WTC11 (cell line): ENCODE data around the gene TMEM223. TPM values are rescaled to one million over a fixed set of nuclear protein-coding genes. Genes with fewer than 3 reads are reported as not detected.

Experiments
- ATAC-seq: fragments of 200-7000 bp; cut with Tn5 transposase; 2 replicates; pipeline ENCODE4 v1.10.0; 2021; ENCODE audit warnings: mild to moderate bottlenecking, moderate library complexity
- CTCF ChIA-PET: fragments of 300-600 bp; sonication (Branson Sonifier 250); formaldehyde crosslinking; loops from one replicate; lab custom pipeline; 2021; ENCODE audit warnings: antibody characterized with exemption; lab: Charles Lee
- POLR2A ChIA-PET: fragments of 350-600 bp; sonication (Branson Sonifier 250); formaldehyde crosslinking; loops from one replicate; lab custom pipeline; 2021; ENCODE audit warnings: antibody characterized with exemption; lab: Charles Lee
- DNase-seq: peaks from one replicate; pipeline ENCODE4 v3.0.0; 2021; ENCODE audit warnings: low spot score
- H3K27ac Mint-ChIP-seq: 2 replicates; pipeline ENCODE4 v1.8.0; 2021; ENCODE audit warnings: mixed read lengths
- H3K27me3 Mint-ChIP-seq: 2 replicates; pipeline ENCODE4 v1.8.0; 2021; ENCODE audit warnings: low read depth, mild to moderate bottlenecking, moderate library complexity, mixed read lengths
- H3K36me3 Mint-ChIP-seq: 2 replicates; pipeline ENCODE4 v1.8.0; 2021; ENCODE audit warnings: mixed read lengths
- H3K4me1 Mint-ChIP-seq: 2 replicates; pipeline ENCODE4 v1.8.0; 2022; ENCODE audit warnings: mixed read lengths
- H3K4me3 Mint-ChIP-seq: 2 replicates; pipeline ENCODE4 v1.8.0; 2021; ENCODE audit warnings: mild to moderate bottlenecking, moderate library complexity, mixed read lengths
- H3K9me3 Mint-ChIP-seq: 2 replicates; pipeline ENCODE4 v1.8.0; 2021; ENCODE audit warnings: mixed read lengths
- CREM ChIP-seq: sonication (generic); formaldehyde crosslinking; IDR thresholded peaks from 2 replicates; pipeline ENCODE4 v1.8.1; 2022; ENCODE audit warnings: mild to moderate bottlenecking, missing genetic modification reagents, moderate library complexity
- ETV6 ChIP-seq: sonication (generic); formaldehyde crosslinking; IDR thresholded peaks from 2 replicates; pipeline ENCODE4 v1.8.1; 2022; ENCODE audit warnings: mild to moderate bottlenecking, missing genetic modification reagents
- GTF2I ChIP-seq: fragments of 250-450 bp; sonication (Bioruptor Pico); conservative IDR thresholded peaks from 2 replicates; pipeline ENCODE4 v1.4.0; 2021; ENCODE audit warnings: mild to moderate bottlenecking
- MXD4 ChIP-seq: fragments of 250-450 bp; sonication (Bioruptor Pico); IDR thresholded peaks from 2 replicates; pipeline ENCODE4 v1.8.0; 2021; ENCODE audit warnings: mild to moderate bottlenecking, moderate library complexity, borderline replicate concordance
- NFYB ChIP-seq: sonication (generic); formaldehyde crosslinking; conservative IDR thresholded peaks from 2 replicates; pipeline ENCODE4 v1.8.0; 2022; ENCODE audit warnings: low read depth, missing genetic modification reagents
- NR1H2 ChIP-seq: sonication (generic); formaldehyde crosslinking; IDR thresholded peaks from 2 replicates; pipeline ENCODE4 v1.9.0; 2021; ENCODE audit warnings: mild to moderate bottlenecking, moderate library complexity, missing genetic modification reagents
- SMAD3 ChIP-seq: sonication (generic); formaldehyde crosslinking; IDR thresholded peaks from 2 replicates; pipeline ENCODE4 v1.8.0; 2022; ENCODE audit warnings: missing genetic modification reagents, mild to moderate bottlenecking, borderline replicate concordance
- ZNF219 ChIP-seq: sonication (generic); formaldehyde crosslinking; IDR thresholded peaks from 2 replicates; pipeline ENCODE4 v1.8.0; 2023; ENCODE audit warnings: missing genetic modification reagents, mild to moderate bottlenecking, borderline replicate concordance
- total RNA-seq: library from RNA; stranded (reverse); gene quantifications from 3 replicates; pipeline ENCODE4 v1.2.3, GENCODE V29; 2021
- TF ChIP-seq, protein P1 (sequence below): sonication (generic); formaldehyde crosslinking; IDR thresholded peaks from 2 replicates; pipeline ENCODE4 v1.8.1; 2022; ENCODE audit warnings: mild to moderate bottlenecking, moderate library complexity, missing genetic modification reagents
- TF ChIP-seq, protein P2 (sequence below): sonication (generic); formaldehyde crosslinking; IDR thresholded peaks from 2 replicates; pipeline ENCODE4 v1.8.0; 2023; ENCODE audit warnings: mild to moderate bottlenecking, missing genetic modification reagents
- TF ChIP-seq, protein P3 (sequence below): fragments of 200-600 bp; IDR thresholded peaks from 2 replicates; pipeline ENCODE4 v1.8.0; 2022; ENCODE audit warnings: antibody characterized with exemption
- TF ChIP-seq, protein P4 (sequence below): sonication (generic); formaldehyde crosslinking; IDR thresholded peaks from 2 replicates; pipeline ENCODE4 v1.8.0; 2022; ENCODE audit warnings: missing genetic modification reagents

TMEM223 gene
- total RNA-seq, 1 experiment from 2014 or later: 26.4 TPM

DNA sequence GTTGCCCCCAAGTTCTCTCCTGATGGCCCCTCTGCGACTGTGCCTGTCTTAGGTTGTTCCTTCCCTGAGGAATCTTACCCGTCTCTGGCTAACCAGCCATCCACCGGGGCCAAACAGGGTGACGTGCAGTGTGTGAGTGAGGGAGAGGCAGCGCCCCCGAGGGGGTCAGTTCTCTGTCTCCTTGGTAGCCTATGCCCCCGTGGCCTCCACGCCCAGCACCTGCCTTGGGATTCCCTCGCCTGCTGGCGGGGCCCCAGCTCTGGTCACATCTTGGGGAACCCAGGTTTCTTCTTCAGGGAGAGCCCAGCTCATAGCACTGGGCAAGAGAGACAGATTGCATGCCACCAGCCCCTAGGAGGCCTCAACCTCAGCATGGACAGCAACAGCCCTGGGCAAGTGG is 7.7 kb upstream of the TMEM223 start (continued):
- TF ChIP-seq, protein P1, sequence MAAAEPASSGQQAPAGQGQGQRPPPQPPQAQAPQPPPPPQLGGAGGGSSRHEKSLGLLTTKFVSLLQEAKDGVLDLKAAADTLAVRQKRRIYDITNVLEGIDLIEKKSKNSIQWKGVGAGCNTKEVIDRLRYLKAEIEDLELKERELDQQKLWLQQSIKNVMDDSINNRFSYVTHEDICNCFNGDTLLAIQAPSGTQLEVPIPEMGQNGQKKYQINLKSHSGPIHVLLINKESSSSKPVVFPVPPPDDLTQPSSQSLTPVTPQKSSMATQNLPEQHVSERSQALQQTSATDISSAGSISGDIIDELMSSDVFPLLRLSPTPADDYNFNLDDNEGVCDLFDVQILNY: no peak
- TF ChIP-seq SMAD3 (no peak), GTF2I (CRISPR knock-in tag) (no peak)
- TF ChIP-seq, protein P2, sequence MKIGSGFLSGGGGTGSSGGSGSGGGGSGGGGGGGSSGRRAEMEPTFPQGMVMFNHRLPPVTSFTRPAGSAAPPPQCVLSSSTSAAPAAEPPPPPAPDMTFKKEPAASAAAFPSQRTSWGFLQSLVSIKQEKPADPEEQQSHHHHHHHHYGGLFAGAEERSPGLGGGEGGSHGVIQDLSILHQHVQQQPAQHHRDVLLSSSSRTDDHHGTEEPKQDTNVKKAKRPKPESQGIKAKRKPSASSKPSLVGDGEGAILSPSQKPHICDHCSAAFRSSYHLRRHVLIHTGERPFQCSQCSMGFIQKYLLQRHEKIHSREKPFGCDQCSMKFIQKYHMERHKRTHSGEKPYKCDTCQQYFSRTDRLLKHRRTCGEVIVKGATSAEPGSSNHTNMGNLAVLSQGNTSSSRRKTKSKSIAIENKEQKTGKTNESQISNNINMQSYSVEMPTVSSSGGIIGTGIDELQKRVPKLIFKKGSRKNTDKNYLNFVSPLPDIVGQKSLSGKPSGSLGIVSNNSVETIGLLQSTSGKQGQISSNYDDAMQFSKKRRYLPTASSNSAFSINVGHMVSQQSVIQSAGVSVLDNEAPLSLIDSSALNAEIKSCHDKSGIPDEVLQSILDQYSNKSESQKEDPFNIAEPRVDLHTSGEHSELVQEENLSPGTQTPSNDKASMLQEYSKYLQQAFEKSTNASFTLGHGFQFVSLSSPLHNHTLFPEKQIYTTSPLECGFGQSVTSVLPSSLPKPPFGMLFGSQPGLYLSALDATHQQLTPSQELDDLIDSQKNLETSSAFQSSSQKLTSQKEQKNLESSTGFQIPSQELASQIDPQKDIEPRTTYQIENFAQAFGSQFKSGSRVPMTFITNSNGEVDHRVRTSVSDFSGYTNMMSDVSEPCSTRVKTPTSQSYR (CRISPR knock-in tag): no peak

DNA sequence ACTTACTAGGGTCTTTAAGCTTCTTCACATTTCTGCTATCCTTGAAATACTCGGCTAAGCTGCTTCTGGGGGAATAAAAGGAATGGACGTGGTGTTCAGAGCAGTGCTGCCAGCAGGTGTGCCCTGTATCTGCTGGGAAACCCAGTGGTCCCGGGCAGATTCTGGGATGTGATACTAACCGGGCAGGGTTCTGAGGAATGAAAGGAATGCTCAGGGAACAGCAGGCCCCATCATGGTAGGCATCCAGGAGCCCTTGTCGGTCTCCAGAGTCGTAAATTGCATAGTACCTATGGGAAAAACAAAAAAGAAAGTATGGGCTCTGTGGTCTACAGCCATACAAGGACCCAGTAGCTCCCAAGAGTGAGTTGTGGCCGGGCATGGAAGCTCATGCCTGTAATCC is 4.5 kb upstream of the TMEM223 start:
- Mint-ChIP-seq H3K4me3 (no peak overlapping the region), H3K9me3 (no peaks in the 10 kb centered on the region), H3K27me3 (no peaks in the 10 kb centered on the region)

More for the DNA sequence above, 4.5 kb upstream of the TMEM223 start:
- POLR2A ChIA-PET: interaction anchor here (0.6 kb wide), 2 partner anchors 33 to 67 kb away, joined by 3 read pairs; no protein-coding TSS in a partner anchor
- no peak for DNase-seq
- no peak for ATAC-seq
- TF ChIP-seq ZNF219 (no peak), NR1H2 (CRISPR knock-in tag) (no peak), NFYB (no peak), CREM (CRISPR knock-in tag) (no peak), ETV6 (CRISPR knock-in tag) (no peak), MXD4 (CRISPR knock-in tag) (no peak)
- TF ChIP-seq, protein P1: no peak
- TF ChIP-seq, protein P3, sequence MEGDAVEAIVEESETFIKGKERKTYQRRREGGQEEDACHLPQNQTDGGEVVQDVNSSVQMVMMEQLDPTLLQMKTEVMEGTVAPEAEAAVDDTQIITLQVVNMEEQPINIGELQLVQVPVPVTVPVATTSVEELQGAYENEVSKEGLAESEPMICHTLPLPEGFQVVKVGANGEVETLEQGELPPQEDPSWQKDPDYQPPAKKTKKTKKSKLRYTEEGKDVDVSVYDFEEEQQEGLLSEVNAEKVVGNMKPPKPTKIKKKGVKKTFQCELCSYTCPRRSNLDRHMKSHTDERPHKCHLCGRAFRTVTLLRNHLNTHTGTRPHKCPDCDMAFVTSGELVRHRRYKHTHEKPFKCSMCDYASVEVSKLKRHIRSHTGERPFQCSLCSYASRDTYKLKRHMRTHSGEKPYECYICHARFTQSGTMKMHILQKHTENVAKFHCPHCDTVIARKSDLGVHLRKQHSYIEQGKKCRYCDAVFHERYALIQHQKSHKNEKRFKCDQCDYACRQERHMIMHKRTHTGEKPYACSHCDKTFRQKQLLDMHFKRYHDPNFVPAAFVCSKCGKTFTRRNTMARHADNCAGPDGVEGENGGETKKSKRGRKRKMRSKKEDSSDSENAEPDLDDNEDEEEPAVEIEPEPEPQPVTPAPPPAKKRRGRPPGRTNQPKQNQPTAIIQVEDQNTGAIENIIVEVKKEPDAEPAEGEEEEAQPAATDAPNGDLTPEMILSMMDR: no peak
- TF ChIP-seq, protein P4, sequence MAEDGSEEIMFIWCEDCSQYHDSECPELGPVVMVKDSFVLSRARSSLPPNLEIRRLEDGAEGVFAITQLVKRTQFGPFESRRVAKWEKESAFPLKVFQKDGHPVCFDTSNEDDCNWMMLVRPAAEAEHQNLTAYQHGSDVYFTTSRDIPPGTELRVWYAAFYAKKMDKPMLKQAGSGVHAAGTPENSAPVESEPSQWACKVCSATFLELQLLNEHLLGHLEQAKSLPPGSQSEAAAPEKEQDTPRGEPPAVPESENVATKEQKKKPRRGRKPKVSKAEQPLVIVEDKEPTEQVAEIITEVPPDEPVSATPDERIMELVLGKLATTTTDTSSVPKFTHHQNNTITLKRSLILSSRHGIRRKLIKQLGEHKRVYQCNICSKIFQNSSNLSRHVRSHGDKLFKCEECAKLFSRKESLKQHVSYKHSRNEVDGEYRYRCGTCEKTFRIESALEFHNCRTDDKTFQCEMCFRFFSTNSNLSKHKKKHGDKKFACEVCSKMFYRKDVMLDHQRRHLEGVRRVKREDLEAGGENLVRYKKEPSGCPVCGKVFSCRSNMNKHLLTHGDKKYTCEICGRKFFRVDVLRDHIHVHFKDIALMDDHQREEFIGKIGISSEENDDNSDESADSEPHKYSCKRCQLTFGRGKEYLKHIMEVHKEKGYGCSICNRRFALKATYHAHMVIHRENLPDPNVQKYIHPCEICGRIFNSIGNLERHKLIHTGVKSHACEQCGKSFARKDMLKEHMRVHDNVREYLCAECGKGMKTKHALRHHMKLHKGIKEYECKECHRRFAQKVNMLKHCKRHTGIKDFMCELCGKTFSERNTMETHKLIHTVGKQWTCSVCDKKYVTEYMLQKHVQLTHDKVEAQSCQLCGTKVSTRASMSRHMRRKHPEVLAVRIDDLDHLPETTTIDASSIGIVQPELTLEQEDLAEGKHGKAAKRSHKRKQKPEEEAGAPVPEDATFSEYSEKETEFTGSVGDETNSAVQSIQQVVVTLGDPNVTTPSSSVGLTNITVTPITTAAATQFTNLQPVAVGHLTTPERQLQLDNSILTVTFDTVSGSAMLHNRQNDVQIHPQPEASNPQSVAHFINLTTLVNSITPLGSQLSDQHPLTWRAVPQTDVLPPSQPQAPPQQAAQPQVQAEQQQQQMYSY (CRISPR knock-in tag): no peak
- peak overlapping the region; percentile 71 for H3K27ac Mint-ChIP-seq
- CTCF ChIA-PET: interaction anchor here (0.6 to 2.5 kb wide), 5 partner anchors 10 to 90 kb away, joined by 3 to 17 read pairs (median 4); partner anchors contain the start of genes POLR2G, SLC3A2 and TMEM179B
- H3K36me3 Mint-ChIP-seq: peaks cover 69% of the 10 kb centered on the region
- peaks cover 8% of the 10 kb centered on the region for H3K4me1 Mint-ChIP-seq
